22Rv1 (cell line): Measurements from ENCODE around the gene DNAH2.
A peak's percentile ranks its signal among the peaks of the same experiment; 100 is the strongest.

ENCODE experiments used
- H3K27ac ChIP-seq: fragments of 450-650 bp; 2 replicates; pipeline ENCODE4 v1.5.1; 2017
- CTCF ChIP-seq: fragments of 450-650 bp; IDR thresholded peaks from 2 replicates; pipeline ENCODE4 v1.5.1; 2017; ENCODE audit warnings: mild to moderate bottlenecking
- ZFX ChIP-seq: fragments of 450-650 bp; IDR thresholded peaks from 2 replicates; pipeline ENCODE4 v1.6.1; 2017; ENCODE audit warnings: antibody characterized with exemption, borderline replicate concordance

Gene DNAH2

GRCh38 chr17:7851438-7852261 is 134.1 kb downstream of the DNAH2 start:
- H3K27ac ChIP-seq = peak overlapping the region; percentile 98
- TF ChIP-seq CTCF (peak; percentile 96), ZFX (no peak)

DNA sequence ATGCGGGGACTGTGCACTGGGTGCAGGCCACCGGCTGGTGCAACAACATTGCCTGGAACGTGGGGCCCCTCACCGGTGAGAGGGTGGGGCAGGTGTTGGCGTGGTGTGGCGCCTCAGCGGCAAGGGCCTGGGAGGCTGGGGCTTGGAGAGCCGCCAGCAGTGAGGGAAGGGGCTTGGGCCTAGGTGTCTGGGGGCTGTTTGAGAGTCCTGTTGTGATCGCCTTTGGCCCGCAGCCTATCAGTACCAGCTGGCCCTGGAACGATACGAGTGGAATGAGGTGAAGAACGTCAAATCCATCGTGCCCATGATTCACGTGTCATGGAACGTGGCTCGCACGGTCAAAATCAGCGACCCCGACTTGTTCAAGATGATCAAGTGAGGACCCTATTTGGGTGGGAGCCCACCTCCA is 134.7 kb downstream of the DNAH2 start:
- TF ChIP-seq CTCF = no peak
- TF ChIP-seq ZFX = no peak
- peak overlapping the region; percentile 98 for H3K27ac ChIP-seq

GRCh38 chr17:7852919-7853690 is 135.6 kb downstream of the DNAH2 start:
- no peak for TF ChIP-seq CTCF
- TF ChIP-seq ZFX = no peak
- H3K27ac ChIP-seq = peak overlapping the region; percentile 98

GRCh38 chr17:7853691-7854038 is 136.1 kb downstream of the DNAH2 start:
- TF ChIP-seq ZFX = no peak
- no peak for TF ChIP-seq CTCF
- peak overlapping the region; percentile 98 for H3K27ac ChIP-seq

DNA sequence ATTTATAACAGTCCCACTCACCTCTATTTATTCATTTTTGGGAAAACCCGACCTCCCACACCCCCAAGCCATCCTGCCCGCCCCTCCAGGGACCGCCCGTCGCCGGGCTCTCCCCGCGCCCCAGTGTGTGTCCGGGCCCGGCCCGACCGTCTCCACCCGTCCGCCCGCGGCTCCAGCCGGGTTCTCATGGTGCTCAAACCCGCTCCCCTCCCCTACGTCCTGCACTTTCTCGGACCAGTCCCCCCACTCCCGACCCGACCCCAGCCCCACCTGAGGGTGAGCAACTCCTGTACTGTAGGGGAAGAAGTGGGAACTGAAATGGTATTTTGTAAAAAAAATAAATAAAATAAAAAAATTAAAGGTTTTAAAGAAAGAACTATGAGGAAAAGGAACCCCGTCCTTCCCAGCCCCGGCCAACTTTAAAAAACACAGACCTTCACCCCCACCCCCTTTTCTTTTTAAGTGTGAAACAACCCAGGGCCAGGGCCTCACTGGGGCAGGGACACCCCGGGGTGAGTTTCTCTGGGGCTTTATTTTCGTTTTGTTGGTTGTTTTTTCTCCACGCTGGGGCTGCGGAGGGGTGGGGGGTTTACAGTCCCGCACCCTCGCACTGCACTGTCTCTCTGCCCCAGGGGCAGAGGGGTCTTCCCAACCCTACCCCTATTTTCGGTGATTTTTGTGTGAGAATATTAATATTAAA is 136.7 kb downstream of the DNAH2 start:
- TF ChIP-seq CTCF = no peak
- TF ChIP-seq ZFX = no peak
- H3K27ac ChIP-seq = peak overlapping the region; percentile 98

DNA sequence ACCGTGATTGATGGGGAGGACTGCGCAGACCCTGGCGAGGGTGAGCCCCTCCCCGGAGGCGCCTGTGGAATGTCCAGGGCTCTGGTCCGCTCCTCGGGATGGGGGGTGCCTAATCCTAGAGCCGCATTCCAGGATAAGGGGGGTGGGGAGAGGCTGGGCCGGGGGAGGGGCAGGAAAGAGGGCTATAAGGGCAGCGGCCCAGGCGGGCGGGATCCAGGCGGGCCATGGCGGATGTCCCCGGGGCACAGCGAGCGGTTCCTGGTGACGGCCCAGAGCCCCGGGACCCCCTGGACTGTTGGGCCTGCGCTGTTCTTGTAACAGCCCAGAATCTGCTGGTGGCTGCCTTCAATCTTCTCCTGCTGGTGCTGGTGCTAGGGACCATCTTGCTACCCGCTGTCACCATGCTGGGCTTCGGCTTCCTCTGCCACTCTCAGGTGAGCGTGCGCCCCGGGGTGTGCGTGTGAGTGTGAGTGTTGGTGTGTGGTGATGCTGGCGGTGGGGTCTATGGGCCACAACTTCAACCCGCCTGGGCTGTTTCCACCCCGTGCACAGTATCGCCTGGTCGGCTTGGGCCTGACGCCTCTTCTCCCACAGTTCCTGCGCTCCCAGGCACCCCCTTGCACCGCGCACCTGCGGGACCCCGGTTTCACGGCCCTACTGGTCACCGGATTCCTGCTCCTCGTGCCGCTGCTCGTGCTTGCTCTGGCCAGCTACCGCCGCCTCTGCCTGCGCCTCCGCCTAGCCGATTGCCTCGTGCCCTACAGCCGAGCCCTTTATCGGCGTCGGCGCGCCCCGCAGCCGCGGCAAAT is 137.5 kb downstream of the DNAH2 start, which contains the start of gene TMEM88:
Gene TMEM88, plus strand, starts transcription at position 216 of the 809 bp plus-strand sequence. Its CDS starts 9 bp downstream, at position 225.
- peak within 1 kb of the TSS; percentile 98 for H3K27ac ChIP-seq
- TF ChIP-seq CTCF (no peak), ZFX (no peak)
